SK-N-MC (cell line): Measurements from ENCODE around the gene KRT6B.

Experiments used
- EZH2 ChIP-seq: fragments of 200-600 bp; sonication (generic); IDR thresholded peaks from one replicate; pipeline ENCODE4 v1.6.1; 2017; ENCODE audit warnings: antibody characterized with exemption
- POLR2AphosphoS5 ChIP-seq: IDR thresholded peaks from 2 replicates; pipeline ENCODE4 v1.6.1; 2012; ENCODE audit warnings: mild to moderate bottlenecking, low read depth, low read length, borderline replicate concordance

GRCh38 chr12:52439420-52439819 lies 12.5 kb downstream of the KRT6B start:
- TF ChIP-seq EZH2 (no peak), POLR2AphosphoS5 (no peak)
